ENCODE measurements around the gene SCUBE1. TPM values are rescaled to one million over a fixed set of nuclear protein-coding genes. Genes with fewer than 3 reads are reported as not detected.

SCUBE1 gene
- total RNA-seq, 1 experiment from 2014 or later, result not detected

- no peaks in the 10 kb centered on the region for H3K36me3 ChIP-seq (ENCODE audit: control insufficient read depth, insufficient read depth, low read length)
- no peak for ATAC-seq
- CTCF ChIA-PET, result no interaction called here
- POLR2A ChIA-PET, result interaction anchor here (0.5 to 0.6 kb wide), 3 partner anchors 481 to 645 kb away, joined by 3 to 10 read pairs (median 4); no protein-coding TSS in a partner anchor
- no peaks in the 10 kb centered on the region for H3K4me1 ChIP-seq (ENCODE audit: control insufficient read depth, insufficient read depth, low read length)
- intact Hi-C loops (cut with micrococcal nuclease; ENCODE audit: unreplicated experiment) (no loop called here), in situ Hi-C loops (cut with HindIII; ENCODE audit: low pct_unique_long_range_greater_than_20kb, low sequenced_read_pairs) (no loop called here)
- TF ChIP-seq SIN3A (IDR thresholded peaks at IDR 0.05; ENCODE audit: borderline replicate concordance, insufficient read depth, low read depth, low read length), result no peak
- no peak for TF ChIP-seq TCF7L2 (IDR thresholded peaks at IDR 0.05; ENCODE audit: low read depth, low read length)
- no peak for TF ChIP-seq CTCF (IDR thresholded peaks at IDR 0.05)
- TF ChIP-seq REST (IDR thresholded peaks at IDR 0.05; ENCODE audit: insufficient read depth in 1 of 2, low read depth in 2 of 2, low read length in 1 of 2), result no peak
- BruUV-seq (replicated peaks), result no TSS peak
- no peak for DNase-seq (ENCODE audit: low read depth, low spot score)
- H3K27me3 ChIP-seq (ENCODE audit: control insufficient read depth, insufficient read depth, low read length), result no peaks in the 10 kb centered on the region
- no peak overlapping the region for H3K27ac ChIP-seq (ENCODE audit: low read length)
- no peak overlapping the region for H3K4me3 ChIP-seq (ENCODE audit: low read depth in 2 of 2, low read length in 2 of 2)
- no peaks in the 10 kb centered on the region for H3K9me3 ChIP-seq (ENCODE audit: control insufficient read depth, insufficient read depth, low read depth, low read length)
Observed at GRCh38 chr22:43208703-43209522, 134.3 kb downstream of the SCUBE1 start.

GRCh38 chr22:43207849-43208702 lies 135.1 kb downstream of the SCUBE1 start:
- no peak overlapping the region for H3K27ac ChIP-seq (ENCODE audit: low read length)
- H3K36me3 ChIP-seq (ENCODE audit: control insufficient read depth, insufficient read depth, low read length), result no peaks in the 10 kb centered on the region
- intact Hi-C loops (cut with micrococcal nuclease; ENCODE audit: unreplicated experiment) (no loop called here), in situ Hi-C loops (cut with HindIII; ENCODE audit: low pct_unique_long_range_greater_than_20kb, low sequenced_read_pairs) (no loop called here)
- ATAC-seq, result no peak
- no peaks in the 10 kb centered on the region for H3K9me3 ChIP-seq (ENCODE audit: control insufficient read depth, insufficient read depth, low read depth, low read length)
- H3K27me3 ChIP-seq (ENCODE audit: control insufficient read depth, insufficient read depth, low read length), result no peaks in the 10 kb centered on the region
- TF ChIP-seq CTCF (IDR thresholded peaks at IDR 0.05) (no peak), POLR2AphosphoS5 (IDR thresholded peaks at IDR 0.05; ENCODE audit: low read depth, low read length) (no peak), REST (IDR thresholded peaks at IDR 0.05; ENCODE audit: insufficient read depth in 1 of 2, low read depth in 2 of 2, low read length in 1 of 2) (no peak), TCF7L2 (IDR thresholded peaks at IDR 0.05; ENCODE audit: low read depth, low read length) (no peak), SIN3A (IDR thresholded peaks at IDR 0.05; ENCODE audit: borderline replicate concordance, insufficient read depth, low read depth, low read length) (no peak)
- DNase-seq (ENCODE audit: low read depth, low spot score), result no peak
- BruUV-seq (replicated peaks), result no TSS peak
- CTCF ChIA-PET, result no interaction called here
- POLR2A ChIA-PET, result interaction anchor here (0.5 to 0.6 kb wide), 2 partner anchors 531 to 646 kb away, joined by 4 to 10 read pairs; no protein-coding TSS in a partner anchor
- H3K4me3 ChIP-seq (ENCODE audit: low read depth in 2 of 2, low read length in 2 of 2), result no peak overlapping the region
- no peaks in the 10 kb centered on the region for H3K4me1 ChIP-seq (ENCODE audit: control insufficient read depth, insufficient read depth, low read length)
